Upper lobe of right lung (tissue), 1 donor: ENCODE data around the gene FCHSD1. TPM values are rescaled to one million over a fixed set of nuclear protein-coding genes. Genes with fewer than 3 reads are reported as not detected.

ENCODE experiments used
- ATAC-seq: fragments of 200-7000 bp; cut with Tn5 transposase; one replicate; pipeline ENCODE4 v1.9.1; 2020; ENCODE audit warnings: mild to moderate bottlenecking, moderate library complexity
- DNase-seq: peaks from one replicate; pipeline ENCODE4 v3.0.0-alpha.2; 2020
- H3K27ac ChIP-seq: fragments of 200-600 bp; one replicate; pipeline ENCODE4 v1.8.0; 2022
- H3K27me3 ChIP-seq: fragments of 200-600 bp; one replicate; pipeline ENCODE4 v1.8.0; 2022; ENCODE audit warnings: mild to moderate bottlenecking
- H3K36me3 ChIP-seq: fragments of 200-600 bp; one replicate; pipeline ENCODE4 v1.8.0; 2022
- H3K4me1 ChIP-seq: fragments of 200-600 bp; one replicate; pipeline ENCODE4 v1.8.0; 2022
- H3K4me3 ChIP-seq: fragments of 200-600 bp; one replicate; pipeline ENCODE4 v1.8.0; 2022; ENCODE audit warnings: mild to moderate bottlenecking
- H3K9me3 ChIP-seq: fragments of 200-600 bp; one replicate; pipeline ENCODE4 v1.8.0; 2022
- intact Hi-C: fragments of 100-400 bp; cut with DNase I; formaldehyde crosslinking; loops from one replicate; pipeline ENCODE4 v1.11.0; 2022
- long read RNA-seq: library from polyadenylated mRNA; unstranded; transcript quantifications from one replicate; pipeline ENCODE4 v2.0.0, GENCODE V29; 2021
- total RNA-seq: library from RNA; stranded (reverse); fragmentation: NEBNext Ultra II Directional; extraction: Animal tissue kit (Norgen Biotek cat#: 25700); gene quantifications from one replicate; pipeline ENCODE4 v1.2.1, GENCODE V29; 2021
- TF ChIP-seq, protein P1 (sequence below): fragments of 200-600 bp; IDR thresholded peaks from one replicate; pipeline ENCODE4 v1.8.0; 2022; ENCODE audit warnings: antibody characterized with exemption
- donor health status: DM: no; HTN: yes; CAD: no; lungs with severe emphysema.

The FCHSD1 gene
- 13.6 TPM for total RNA-seq
- long read RNA-seq, partial matches to known transcripts, result 7 of 25 reads
- long read RNA-seq, other reads (novel, unspliced or antisense), result 17 of 25 reads

DNA sequence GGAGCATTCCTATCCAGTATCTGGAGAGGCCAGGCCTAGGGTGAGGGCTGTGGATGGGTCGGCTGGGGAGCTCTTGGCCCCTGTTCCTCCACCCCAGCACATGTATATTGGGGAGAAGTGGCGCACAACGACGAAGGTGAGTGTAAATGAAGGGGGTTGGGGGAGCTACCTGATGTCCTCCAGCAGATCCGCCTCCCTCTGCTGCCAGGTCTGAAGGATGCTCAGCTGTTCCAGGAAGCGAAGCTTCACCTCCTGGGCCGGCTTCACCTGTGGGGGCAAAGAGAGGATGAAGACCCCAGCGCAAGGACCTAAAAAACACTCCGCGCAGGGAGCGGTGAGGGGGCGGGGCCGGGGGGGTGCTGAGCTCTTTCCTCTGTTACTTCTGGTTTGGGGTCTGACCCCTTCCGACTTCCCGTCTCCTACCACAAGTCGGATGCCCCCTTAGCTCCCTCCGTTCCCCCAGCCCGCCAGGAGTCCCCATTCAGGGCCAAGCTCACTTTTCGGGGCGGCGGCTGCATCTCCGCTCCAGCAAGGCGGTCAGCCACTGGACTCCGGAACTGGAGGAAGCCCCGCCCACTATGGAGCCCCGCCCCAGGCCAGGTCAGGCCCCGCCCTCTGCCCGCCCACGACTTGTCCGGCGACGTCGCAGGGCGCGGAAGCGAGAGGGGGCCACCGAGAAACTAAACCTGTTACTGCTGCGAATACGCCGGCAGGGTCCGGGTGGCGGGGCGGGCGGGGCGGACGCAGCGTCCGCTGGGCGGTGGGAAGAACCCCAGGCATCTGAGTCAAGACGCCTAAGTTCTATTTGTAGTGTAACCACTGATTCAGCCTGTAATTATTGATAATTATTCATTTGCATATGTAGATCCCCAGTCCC is at the start of gene FCHSD1:
TSS of gene FCHSD1 (minus strand) at position 568 of the 877 bp plus-strand sequence. CDS start at position 518, 50 bp downstream.
- H3K9me3 ChIP-seq, result no peaks in the 10 kb centered on the region
- intact Hi-C loops, result no loop called here
- H3K27ac ChIP-seq, result peak within 1 kb of the TSS; percentile 67
- peaks cover 12% of the 10 kb centered on the region for H3K36me3 ChIP-seq
- ATAC-seq (peak; percentile 97), DNase-seq (peak; percentile 95)
- H3K4me3 ChIP-seq, result peak within 1 kb of the TSS; percentile 68
- TF ChIP-seq, protein P1, sequence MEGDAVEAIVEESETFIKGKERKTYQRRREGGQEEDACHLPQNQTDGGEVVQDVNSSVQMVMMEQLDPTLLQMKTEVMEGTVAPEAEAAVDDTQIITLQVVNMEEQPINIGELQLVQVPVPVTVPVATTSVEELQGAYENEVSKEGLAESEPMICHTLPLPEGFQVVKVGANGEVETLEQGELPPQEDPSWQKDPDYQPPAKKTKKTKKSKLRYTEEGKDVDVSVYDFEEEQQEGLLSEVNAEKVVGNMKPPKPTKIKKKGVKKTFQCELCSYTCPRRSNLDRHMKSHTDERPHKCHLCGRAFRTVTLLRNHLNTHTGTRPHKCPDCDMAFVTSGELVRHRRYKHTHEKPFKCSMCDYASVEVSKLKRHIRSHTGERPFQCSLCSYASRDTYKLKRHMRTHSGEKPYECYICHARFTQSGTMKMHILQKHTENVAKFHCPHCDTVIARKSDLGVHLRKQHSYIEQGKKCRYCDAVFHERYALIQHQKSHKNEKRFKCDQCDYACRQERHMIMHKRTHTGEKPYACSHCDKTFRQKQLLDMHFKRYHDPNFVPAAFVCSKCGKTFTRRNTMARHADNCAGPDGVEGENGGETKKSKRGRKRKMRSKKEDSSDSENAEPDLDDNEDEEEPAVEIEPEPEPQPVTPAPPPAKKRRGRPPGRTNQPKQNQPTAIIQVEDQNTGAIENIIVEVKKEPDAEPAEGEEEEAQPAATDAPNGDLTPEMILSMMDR, result no peak
- H3K4me1 ChIP-seq, result peaks cover 4% of the 10 kb centered on the region
- H3K27me3 ChIP-seq, result no peaks in the 10 kb centered on the region

DNA sequence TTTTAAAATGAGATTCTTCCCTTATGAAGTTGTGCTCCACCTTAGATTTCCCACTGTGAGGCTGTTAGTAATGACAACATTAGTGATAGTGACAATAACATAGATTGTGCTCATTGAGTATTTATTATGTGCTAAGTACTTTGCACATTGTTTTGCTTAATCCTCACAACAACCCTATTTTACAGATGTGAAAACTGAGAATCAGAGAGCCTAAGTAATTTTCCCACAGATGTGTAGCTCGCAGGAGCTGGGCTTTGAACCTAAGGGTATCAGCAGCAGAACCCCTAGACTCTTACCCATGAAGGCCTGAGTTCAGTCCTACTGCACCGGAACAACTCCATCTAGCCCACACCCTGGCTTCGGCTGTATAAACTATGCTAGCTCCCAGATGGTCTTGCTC is 46.4 kb upstream of the FCHSD1 start:
- Histone ChIP-seq H3K27ac (no peak overlapping the region), H3K4me1 (peaks cover 6% of the 10 kb centered on the region), H3K36me3 (no peaks in the 10 kb centered on the region), H3K4me3 (no peak overlapping the region), H3K27me3 (peaks cover 35% of the 10 kb centered on the region), H3K9me3 (no peaks in the 10 kb centered on the region)
- TF ChIP-seq, protein P1, result no peak
- intact Hi-C loops, result no loop called here
- DNase-seq, result no peak
- no peak for ATAC-seq

DNA sequence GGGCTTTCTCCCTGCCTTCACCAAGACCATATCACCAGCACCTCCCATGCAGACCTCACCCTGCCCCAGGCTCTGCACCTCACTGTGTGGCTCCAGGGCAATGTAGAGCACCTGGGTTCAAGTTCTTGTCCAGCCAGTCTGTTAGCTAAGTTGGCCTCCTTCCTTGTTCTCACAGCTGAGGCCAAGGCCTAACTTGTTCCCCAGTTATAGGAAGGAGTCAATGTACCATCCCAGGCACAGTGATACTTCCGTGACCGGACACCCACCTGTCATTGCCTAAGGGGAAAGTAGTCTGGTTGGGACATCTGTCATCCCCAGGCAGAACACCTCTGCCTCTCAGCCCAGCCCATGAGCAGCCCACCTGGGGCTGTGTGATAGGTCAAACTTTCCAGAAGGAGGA is 45.2 kb upstream of the FCHSD1 start:
- Histone ChIP-seq H3K27ac (no peak overlapping the region), H3K9me3 (no peaks in the 10 kb centered on the region), H3K36me3 (no peaks in the 10 kb centered on the region), H3K4me1 (peaks cover 9% of the 10 kb centered on the region), H3K27me3 (peaks cover 30% of the 10 kb centered on the region), H3K4me3 (no peak overlapping the region)
- TF ChIP-seq, protein P1, result no peak
- ATAC-seq (no peak), DNase-seq (no peak)
- intact Hi-C loops, result no loop called here

DNA sequence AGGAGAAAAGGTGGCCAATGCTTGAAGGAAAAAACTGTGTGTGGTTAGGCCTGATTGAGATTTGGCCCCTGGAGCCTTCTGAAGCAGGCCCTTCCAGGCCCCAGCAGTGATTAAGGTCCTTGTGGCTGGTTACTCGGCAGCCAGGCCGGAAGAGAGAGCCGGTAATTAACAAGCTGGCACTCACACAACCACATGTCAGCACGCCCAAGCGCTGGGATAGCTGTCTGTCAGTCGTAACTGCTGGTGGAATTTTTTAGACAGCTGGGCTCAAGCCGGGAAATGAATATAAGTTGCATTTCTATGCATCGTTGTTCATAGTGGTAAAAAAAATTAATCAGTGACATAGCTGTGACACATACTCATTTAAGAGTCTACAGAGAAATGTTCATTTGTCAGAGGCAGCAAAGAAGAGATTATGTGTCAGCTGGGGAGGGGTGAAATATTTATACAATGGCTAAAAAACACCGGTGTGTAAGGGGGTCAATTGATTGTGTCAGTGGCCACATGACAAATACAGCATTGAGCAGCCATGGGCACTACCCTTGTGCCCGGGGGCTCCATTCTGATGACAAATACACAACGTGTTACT is 44.5 kb upstream of the FCHSD1 start:
- H3K4me1 ChIP-seq, result peaks cover 9% of the 10 kb centered on the region
- DNase-seq, result no peak
- no peak overlapping the region for H3K4me3 ChIP-seq
- TF ChIP-seq, protein P1, result no peak
- H3K27ac ChIP-seq, result no peak overlapping the region
- intact Hi-C loops, result no loop called here
- no peaks in the 10 kb centered on the region for H3K9me3 ChIP-seq
- H3K27me3 ChIP-seq, result peaks cover 23% of the 10 kb centered on the region
- peak; percentile 25 for ATAC-seq
- no peaks in the 10 kb centered on the region for H3K36me3 ChIP-seq

DNA sequence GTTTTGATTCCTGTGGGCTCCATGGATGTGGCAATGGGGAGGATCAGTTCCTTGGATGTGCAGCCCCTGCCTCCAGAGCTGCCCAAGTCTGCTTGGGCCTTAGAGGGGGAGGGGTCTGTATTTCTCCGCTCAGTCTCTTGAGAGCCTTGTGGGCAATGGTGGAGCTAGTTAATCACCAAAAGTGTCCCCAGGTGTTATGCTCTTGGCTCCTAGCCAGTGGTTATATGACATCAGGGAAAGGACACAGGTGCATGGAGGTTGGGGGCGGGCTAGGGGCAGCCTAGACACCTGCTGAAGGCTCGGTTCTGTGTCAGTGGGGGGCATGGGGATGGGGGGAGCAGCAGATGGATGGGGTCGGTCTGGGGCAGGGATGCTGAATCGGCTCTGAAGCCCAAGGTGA is 43.3 kb upstream of the FCHSD1 start:
- peaks cover 9% of the 10 kb centered on the region for H3K4me1 ChIP-seq
- no peaks in the 10 kb centered on the region for H3K9me3 ChIP-seq
- no peak overlapping the region for H3K27ac ChIP-seq
- peaks cover 10% of the 10 kb centered on the region for H3K27me3 ChIP-seq
- H3K36me3 ChIP-seq, result no peaks in the 10 kb centered on the region
- no peak for DNase-seq
- no peak overlapping the region for H3K4me3 ChIP-seq
- no peak for ATAC-seq
- TF ChIP-seq, protein P1, result no peak
- intact Hi-C loops, result loop anchor here (5.0 kb wide), 2 partner anchors 188 to 268 kb away; no protein-coding TSS in a partner anchor
